Left renal cortex interstitium (tissue), 4 donors: ENCODE data around the gene MRPS11. TPM values are rescaled to one million over a fixed set of nuclear protein-coding genes. Genes with fewer than 3 reads are reported as not detected.

Experiments
- polyA plus RNA-seq, 4 donors: library from polyadenylated mRNA; unstranded; fragments of 120-200 nt; gene quantifications; one replicate each; pipeline ENCODE4 v1.2.1, GENCODE V29; 2013; ENCODE audit not compliant: insufficient read length in 4 of 4

The MRPS11 gene
- polyA plus RNA-seq, 4 donors = 43.2 to 55.1 (median 49.2) TPM

Other genes with a start within 250 kb of the MRPS11 start
- gene NTRK3, start 211.0 kb upstream of the MRPS11 start, polyA plus RNA-seq = 10 to 100 TPM; 10.9 to 16.6 (median 13.0) TPM
- gene MRPL46, start 320 bp upstream of the MRPS11 start, polyA plus RNA-seq = 10 to 100 TPM; 31.0 to 36.0 (median 33.7) TPM
- gene DET1, start 79.0 kb downstream of the MRPS11 start, polyA plus RNA-seq = 10 to 100 TPM; 11.5 to 17.9 (median 15.7) TPM
- gene AEN, start 153.6 kb downstream of the MRPS11 start, polyA plus RNA-seq = 1 to 10 TPM; 6.0 to 8.1 (median 6.9) TPM
- 1 to 10 TPM; 1.1 to 2.4 (median 1.4) TPM for gene ISG20, start 171.3 kb downstream of the MRPS11 start, polyA plus RNA-seq